CD4-positive, CD25-positive, alpha-beta regulatory T cell (primary cell): ENCODE data around the gene RNF113B. TPM values are rescaled to one million over a fixed set of nuclear protein-coding genes. Genes with fewer than 3 reads are reported as not detected.

ENCODE experiments used
- polyA plus RNA-seq, 4 donors: library from polyadenylated mRNA; unstranded; fragments of 300-500 nt; fragmentation: Illumina TruSeq; gene quantifications; one replicate each; pipeline ENCODE4 v1.2.3, GENCODE V29; 2021
- total RNA-seq: library from RNA; stranded (reverse); gene quantifications from one replicate; pipeline ENCODE4 v1.2.3, GENCODE V29; 2022

Gene RNF113B
- total and polyA plus RNA-seq, 5 donors from 2014 or later: not detected

Other genes starting within 250 kb of the RNF113B start
- 82.4 TPM for gene IPO5, start 223.6 kb downstream of the RNF113B start, total RNA-seq
- gene IPO5, start 223.6 kb downstream of the RNF113B start, polyA plus RNA-seq: 10 to 100 TPM; 27.7 to 38.8 (median 33.9) TPM
- 0.79 TPM for gene FARP1, start 34.2 kb downstream of the RNF113B start, total RNA-seq
- gene FARP1, start 34.2 kb downstream of the RNF113B start, polyA plus RNA-seq: under 1 TPM; 0.25 to 0.56 (median 0.44) TPM